HG03159 (cell line): Measurements from ENCODE around the gene SPSB1.

ENCODE experiments used
- ATAC-seq: cut with Tn5 transposase; IDR thresholded peaks from one replicate; pipeline ENCODE4 v1.9.1; 2021; ENCODE audit warnings: mild to moderate bottlenecking, moderate library complexity; ENCODE audit not compliant: unreplicated experiment

Gene SPSB1

DNA sequence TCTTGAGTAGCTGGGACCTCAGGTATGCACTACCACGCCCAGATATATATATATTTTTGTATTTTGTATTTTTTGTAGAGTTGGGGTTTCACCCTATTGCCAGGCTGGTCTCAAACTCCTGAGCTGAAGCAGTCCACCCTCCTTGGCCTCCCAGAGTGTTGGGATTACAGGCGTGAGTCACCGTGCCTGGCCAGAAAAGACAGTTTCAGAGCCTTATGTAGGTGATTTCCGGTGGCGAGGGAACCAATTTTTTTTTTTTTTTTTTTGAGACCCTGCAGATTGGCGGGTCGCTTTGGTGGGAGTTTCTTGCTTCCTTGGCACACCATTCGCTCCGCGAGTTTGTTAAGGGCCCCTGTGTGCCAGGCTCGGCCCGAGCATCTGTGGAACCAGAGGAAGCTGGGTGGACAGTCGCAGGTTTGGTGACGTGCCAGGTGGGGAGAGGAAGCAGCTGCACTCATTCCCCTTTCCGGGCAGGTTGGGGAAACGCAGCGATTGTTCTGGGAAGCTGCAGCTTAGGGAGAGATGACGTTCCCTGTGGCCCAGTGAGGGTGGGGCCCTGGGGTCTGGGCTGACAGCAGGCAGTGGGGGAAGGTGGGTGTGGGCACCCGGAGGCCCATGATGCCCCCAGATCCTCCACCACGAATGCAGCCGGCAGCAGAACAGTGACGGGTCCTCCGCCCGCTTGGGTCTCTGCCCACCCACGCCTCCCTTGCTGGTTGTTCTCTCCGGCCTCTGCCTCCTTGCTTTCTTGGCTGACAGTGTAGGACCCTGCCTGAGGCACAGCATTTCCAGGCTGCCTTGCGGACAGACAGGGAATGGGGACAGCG lies 25.1 kb downstream of the SPSB1 start:
- ATAC-seq: no peak

DNA sequence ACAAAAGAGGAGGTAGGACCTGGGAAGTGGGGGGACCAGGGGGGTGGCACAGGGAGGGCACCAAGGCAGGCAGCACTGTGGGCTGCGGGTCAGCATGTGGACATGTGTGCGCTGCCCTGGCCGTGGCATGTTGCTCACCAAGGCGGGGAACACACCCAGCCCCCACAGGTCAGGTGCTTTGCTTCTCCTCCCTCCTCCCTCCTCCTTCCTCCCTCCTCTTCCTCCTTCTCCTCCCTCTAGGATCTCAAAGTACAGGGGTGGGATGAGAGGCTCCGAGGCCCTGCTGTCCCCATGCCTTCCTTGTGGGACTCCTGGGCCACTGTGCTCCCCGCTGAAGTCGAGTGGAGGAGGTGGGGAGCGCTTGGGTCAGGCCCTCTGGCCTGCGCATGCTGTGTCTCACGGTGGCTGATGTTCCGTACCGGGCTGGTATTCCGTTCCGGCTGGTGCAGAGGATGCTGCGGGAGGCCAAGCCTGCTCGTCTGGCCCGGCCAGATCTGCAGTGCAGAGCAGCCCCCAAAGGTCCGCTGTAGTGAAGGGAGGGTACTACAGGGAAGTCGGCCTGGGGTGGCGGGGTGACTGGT lies 26.6 kb downstream of the SPSB1 start:
- no peak for ATAC-seq

GRCh38 chr1:9319789-9320519 lies 27.3 kb downstream of the SPSB1 start:
- ATAC-seq: no peak

DNA sequence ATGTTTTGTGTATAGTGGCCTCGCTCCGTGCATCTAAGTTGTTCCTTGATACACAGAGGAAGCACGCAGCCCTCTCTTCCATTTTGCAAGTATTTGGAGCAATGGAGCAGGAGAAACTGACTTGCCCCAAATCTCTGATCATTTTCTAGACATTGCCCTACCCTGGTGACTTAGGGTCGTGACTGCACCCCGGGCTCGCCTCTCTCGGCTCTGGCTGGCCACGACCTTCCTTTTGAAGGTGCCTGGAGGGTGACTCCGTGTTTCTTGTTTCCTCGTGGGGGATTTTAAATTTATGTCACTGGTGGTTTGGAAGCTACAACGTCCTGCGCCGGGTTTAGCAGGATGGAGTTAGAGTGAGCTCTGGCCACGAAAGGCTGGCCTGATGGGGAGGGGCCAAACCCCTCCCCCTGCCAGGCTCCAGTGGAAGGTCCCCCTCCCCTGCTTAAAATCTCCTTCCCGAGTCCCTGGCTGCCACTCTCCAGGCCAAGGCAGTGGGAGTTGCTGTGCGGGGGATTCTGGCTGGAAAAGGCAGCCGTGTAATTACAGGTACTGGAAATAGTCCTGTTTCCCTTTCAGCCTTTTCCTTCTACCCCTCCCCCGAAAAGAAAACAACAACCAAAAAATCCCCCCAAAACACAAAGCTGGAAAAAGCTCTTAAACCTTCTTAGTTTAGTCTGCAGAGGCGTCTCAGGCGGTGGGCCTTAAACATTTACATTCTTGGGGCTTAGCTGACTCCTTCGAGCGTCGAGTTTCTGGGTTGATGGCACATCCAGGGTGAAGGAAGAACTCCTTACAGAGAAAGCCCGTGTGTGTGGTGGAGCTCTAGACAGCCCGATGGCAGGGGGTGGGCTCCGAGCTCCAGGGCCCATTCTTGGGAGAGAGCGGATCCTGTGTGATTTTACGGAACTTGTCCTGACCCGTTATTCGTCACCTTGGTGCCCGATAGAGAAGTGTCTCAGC lies 28.1 kb downstream of the SPSB1 start:
- no peak for ATAC-seq

- no peak for ATAC-seq
Observed at GRCh38 chr1:9321480-9321849, 28.8 kb downstream of the SPSB1 start.

DNA sequence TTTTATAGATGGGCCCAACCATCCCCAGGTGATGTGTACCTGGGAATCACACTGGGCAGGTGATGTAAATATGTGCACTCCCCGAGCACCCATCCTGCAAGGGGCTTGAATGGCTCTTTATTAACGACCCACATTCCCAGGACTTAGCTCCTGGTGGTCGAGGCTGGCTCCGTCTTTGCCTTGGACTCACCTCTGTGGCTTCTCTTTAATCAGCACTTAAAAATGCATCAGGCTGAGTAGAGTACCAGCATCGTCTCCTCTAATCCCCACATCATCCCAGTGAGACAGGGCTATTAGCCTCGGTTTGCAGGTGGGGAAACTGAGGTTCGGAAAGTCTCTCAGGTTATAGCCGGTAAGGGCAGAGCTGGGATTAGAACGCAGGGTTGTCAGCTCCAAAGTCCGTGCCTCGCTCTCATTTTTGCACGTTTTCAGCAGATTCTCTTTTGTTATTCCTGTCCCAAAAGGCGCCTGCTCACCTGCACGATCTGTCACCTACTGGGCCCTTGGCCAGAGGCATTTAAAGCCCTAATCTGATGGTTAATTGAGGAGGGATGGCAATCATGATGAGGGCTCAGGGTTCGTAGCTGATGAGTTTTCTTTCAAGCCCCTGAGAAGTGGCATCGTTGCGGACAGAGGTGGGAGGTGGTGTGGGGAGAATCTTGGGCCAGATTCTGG lies 29.4 kb downstream of the SPSB1 start:
- no peak for ATAC-seq

GRCh38 chr1:9322661-9323244 lies 30.1 kb downstream of the SPSB1 start:
- no peak for ATAC-seq

GRCh38 chr1:9324246-9325096 lies 31.8 kb downstream of the SPSB1 start:
- no peak for ATAC-seq

- no peak for ATAC-seq
Observed at GRCh38 chr1:9326596-9326995, 33.9 kb downstream of the SPSB1 start.

DNA sequence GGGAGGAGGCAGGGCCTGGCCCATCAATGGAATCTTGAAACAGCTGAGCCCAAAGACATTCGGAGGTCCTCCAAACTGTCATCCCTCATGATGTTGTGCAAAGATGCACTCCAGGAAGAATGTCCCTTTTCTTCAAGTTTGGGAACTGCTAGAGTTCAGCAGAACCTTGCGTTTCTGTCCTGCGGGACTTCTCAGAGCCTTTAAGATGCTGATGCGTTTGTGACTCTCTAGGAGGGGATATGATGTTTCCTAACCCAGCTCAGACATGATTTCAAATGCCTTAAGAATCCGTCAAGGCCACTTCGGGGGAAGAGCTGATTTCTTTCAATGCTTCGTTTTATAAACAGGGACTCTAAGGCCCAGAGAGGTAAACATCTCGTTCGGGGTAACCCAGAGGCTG lies 35.5 kb downstream of the SPSB1 start:
- no peak for ATAC-seq

- ATAC-seq: no peak
Observed at GRCh38 chr1:9328715-9329114, 36.0 kb downstream of the SPSB1 start.

GRCh38 chr1:9331016-9331415 lies 38.3 kb downstream of the SPSB1 start:
- ATAC-seq: no peak

GRCh38 chr1:9331558-9332346 lies 39.1 kb downstream of the SPSB1 start:
- ATAC-seq: no peak

- no peak for ATAC-seq
Observed at GRCh38 chr1:9332513-9333143, 39.9 kb downstream of the SPSB1 start.

DNA sequence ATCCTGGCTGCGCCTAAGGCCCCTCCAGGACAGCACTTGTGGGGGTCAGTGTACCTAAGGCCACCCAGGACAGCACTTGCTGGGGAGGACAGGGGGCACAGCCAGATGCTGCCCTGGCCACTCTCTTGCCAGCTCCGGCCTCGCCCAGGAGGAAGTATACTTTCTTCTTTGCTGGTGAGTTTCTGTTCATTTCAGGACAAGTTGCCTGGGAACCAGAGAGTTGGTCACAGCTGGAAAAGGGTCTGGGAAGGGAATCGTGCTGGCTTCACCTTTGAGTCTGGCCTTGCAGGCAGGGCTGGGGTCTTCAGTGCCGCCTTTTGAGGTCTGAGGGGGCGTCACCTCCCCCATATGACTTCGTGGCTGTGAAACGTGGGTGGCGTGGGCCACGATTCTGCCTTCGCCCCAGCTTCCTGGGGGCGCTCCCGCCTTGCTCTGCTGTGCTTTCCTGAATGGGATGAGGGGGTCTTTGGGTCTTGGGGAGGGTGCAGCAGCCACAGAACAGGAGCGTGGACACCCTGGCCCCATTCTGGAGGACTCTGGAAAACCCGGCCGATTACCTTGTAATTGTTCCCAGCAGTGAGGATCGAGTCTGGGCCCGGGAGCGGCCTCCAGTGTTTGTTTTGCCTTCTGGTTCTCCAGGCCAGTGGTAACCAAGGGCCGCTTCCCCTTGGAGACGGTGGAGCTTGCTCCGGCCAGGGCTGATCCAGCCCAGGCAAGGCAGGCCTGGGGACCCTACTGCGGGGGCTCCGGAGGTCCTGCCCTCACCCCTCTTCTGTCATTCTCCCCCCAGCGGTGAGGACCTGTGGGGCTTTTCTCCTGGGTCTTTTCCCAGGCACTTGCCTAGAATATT lies 45.9 kb downstream of the SPSB1 start:
- ATAC-seq: no peak

DNA sequence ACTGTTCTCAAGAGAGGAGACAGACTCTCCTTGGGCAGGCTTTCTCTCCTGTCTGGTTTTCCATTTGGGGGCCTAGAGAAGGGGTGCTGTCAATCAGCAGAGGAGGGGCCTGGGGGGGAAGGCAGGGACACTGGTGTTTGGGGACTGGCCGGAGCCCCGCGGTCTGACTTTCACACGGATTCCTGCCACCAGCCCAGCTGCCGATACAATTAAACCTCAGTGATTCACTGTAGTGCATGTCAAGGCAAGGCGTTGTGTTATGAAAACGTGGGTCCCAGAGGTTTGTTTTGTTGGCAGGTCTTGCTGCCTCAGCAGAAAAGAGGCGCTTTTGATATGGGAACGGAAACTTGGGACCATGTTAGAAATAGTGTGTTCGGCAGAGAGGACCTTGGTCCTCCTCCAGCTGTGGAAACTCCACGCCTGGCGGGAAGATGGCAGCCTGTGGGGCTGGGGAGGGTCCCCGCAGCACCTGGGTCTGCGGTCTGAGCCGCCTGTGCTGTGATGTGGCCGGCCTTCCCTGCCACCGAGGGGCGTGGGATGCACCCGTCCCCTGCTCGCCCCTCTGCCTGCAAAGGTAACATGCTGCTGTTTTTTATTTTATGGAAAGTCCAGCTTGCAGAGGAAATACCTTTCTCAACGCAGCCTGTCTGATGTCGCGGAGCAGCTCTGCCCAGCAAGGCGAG lies 47.6 kb downstream of the SPSB1 start:
- ATAC-seq: no peak
